Endothelial cell of umbilical vein (primary cell): ENCODE results near the gene CTSL. TPM values are rescaled to one million over a fixed set of nuclear protein-coding genes. Genes with fewer than 3 reads are reported as not detected.

Experiments used
- BruUV-seq: library from RNA; stranded (reverse); fragments of 400-500 nt; replicated peaks from 2 replicates; lab custom pipeline; 2021; lab: Mats Ljungman, UMichigan
- CTCF ChIA-PET: fragments of 300-600, 350-600 bp; sonication (Branson Sonifier 250); formaldehyde crosslinking; loops from one replicate; lab custom pipeline; 2021; ENCODE audit warnings: antibody characterized with exemption, inconsistent platforms; lab: Charles Lee
- POLR2A ChIA-PET: fragments of 300-600, 350-600 bp; sonication (Branson Sonifier 250); formaldehyde crosslinking; loops from one replicate; lab custom pipeline; 2021; ENCODE audit warnings: antibody characterized with exemption, inconsistent platforms; lab: Charles Lee
- DNase-seq: peaks from one replicate; pipeline ENCODE4 v3.0.0-alpha.2; 2011; ENCODE audit warnings: low read depth, low spot score
- FAIRE-seq: peaks from 2 replicates; lab custom pipeline; 2011; peaks lifted over from hg19 to GRCh38; lab: Jason Lieb, UNC
- H2AFZ ChIP-seq: 2 replicates; pipeline ENCODE4 v1.6.0; 2012; ENCODE audit warnings: low read depth, low read length, control low read depth, inconsistent platforms
- H3K27ac ChIP-seq: 2 replicates; pipeline ENCODE4 v1.5.1; 2011; ENCODE audit warnings: low read depth, mild to moderate bottlenecking, control low read depth, low read length, moderate library complexity; ENCODE audit not compliant: insufficient read depth
- H3K27me3 ChIP-seq, 2 experiments: 2 replicates each; pipeline versions ENCODE4 v1.6.0 to v1.6.1; 2011; ENCODE audit warnings: low read length in 2 of 2, mixed read lengths in 1 of 2; ENCODE audit not compliant: control insufficient read depth in 2 of 2, insufficient read depth in 2 of 2
- H3K36me3 ChIP-seq, 2 experiments: 2 replicates in 1 of 2; 3 replicates in 1 of 2; pipeline ENCODE4 v1.5.1; 2011; ENCODE audit warnings: low read length in 2 of 2, mild to moderate bottlenecking in 1 of 2, moderate library complexity in 1 of 2; ENCODE audit not compliant: control insufficient read depth in 2 of 2, insufficient read depth in 2 of 2; ENCODE audit errors: extremely low read depth in 1 of 2
- H3K4me1 ChIP-seq: 3 replicates; pipeline ENCODE4 v1.5.1; 2011; ENCODE audit warnings: mild to moderate bottlenecking, low read length; ENCODE audit not compliant: control insufficient read depth, insufficient read depth; ENCODE audit errors: extremely low read depth
- H3K4me2 ChIP-seq: 2 replicates; pipeline ENCODE4 v1.6.1; 2011; ENCODE audit warnings: low read length, control low read depth, mixed read lengths; ENCODE audit not compliant: insufficient read depth
- H3K4me3 ChIP-seq, 3 experiments: fragments of 200-600 bp in 1 of 3; sonication (generic), shearing (Covaris generic) in 1 of 3; replicated peaks in 1 of 3; 2 replicates each; pipeline ENCODE4 v1.5.1; 2011 to 2016; ENCODE audit warnings: control low read depth in 3 of 3, low read length in 3 of 3, mild to moderate bottlenecking in 2 of 3, inconsistent platforms in 1 of 3, low read depth in 1 of 3, moderate library complexity in 1 of 3; ENCODE audit not compliant: insufficient read depth in 1 of 3
- H3K79me2 ChIP-seq: 2 replicates; pipeline ENCODE4 v1.6.0; 2012; ENCODE audit warnings: low read length, inconsistent platforms; ENCODE audit not compliant: control insufficient read depth, insufficient read depth
- H3K9ac ChIP-seq: replicated peaks from 2 replicates; pipeline ENCODE3; 2011; ENCODE audit warnings: low read length, control low read depth; ENCODE audit not compliant: insufficient read depth; ENCODE audit errors: extremely low read depth
- H3K9me1 ChIP-seq: replicated peaks from 3 replicates; pipeline ENCODE4 v1.6.0; 2011; ENCODE audit warnings: mild to moderate bottlenecking, low read length; ENCODE audit not compliant: control insufficient read depth, insufficient read depth; ENCODE audit errors: extremely low read depth
- H3K9me3 ChIP-seq: replicated peaks from 2 replicates; pipeline ENCODE4 v1.5.1; 2012; ENCODE audit warnings: low read length, inconsistent platforms; ENCODE audit not compliant: control insufficient read depth, insufficient read depth
- H4K20me1 ChIP-seq: replicated peaks from 2 replicates; pipeline ENCODE3; 2011; ENCODE audit warnings: mild to moderate bottlenecking, low read length; ENCODE audit not compliant: control insufficient read depth, insufficient read depth; ENCODE audit errors: extremely low read depth
- EZH2 ChIP-seq: IDR thresholded peaks from 2 replicates; pipeline ENCODE4 v1.6.1; 2012; ENCODE audit warnings: borderline replicate concordance, low read depth, mild to moderate bottlenecking, moderate library complexity, low read length, inconsistent platforms; ENCODE audit not compliant: severe bottlenecking
- FOS ChIP-seq: IDR thresholded peaks from 2 replicates; pipeline ENCODE4 v1.6.1; 2011; ENCODE audit warnings: mild to moderate bottlenecking, low read length, moderate library complexity, borderline replicate concordance; ENCODE audit not compliant: insufficient read depth
- GATA2 ChIP-seq: IDR thresholded peaks from 2 replicates; pipeline ENCODE4 v1.7.0; 2011; ENCODE audit warnings: low read depth, mild to moderate bottlenecking, moderate library complexity, mixed read lengths, low read length; ENCODE audit not compliant: insufficient read length, insufficient read depth
- JUN ChIP-seq: IDR thresholded peaks from 2 replicates; pipeline ENCODE4 v1.6.1; 2011; ENCODE audit warnings: borderline replicate concordance, low read depth; ENCODE audit not compliant: insufficient read length, insufficient read depth
- MYC ChIP-seq: IDR thresholded peaks from one replicate; pipeline ENCODE4 v1.6.1; 2011; ENCODE audit warnings: mild to moderate bottlenecking, low read depth, low read length
- POLR2A ChIP-seq: IDR thresholded peaks from 2 replicates; pipeline ENCODE4 v1.6.1; 2012; ENCODE audit warnings: low read depth, mild to moderate bottlenecking, control low read depth, low read length
- POLR2AphosphoS5 ChIP-seq: IDR thresholded peaks from 2 replicates; pipeline ENCODE4 v1.6.1; 2012; ENCODE audit warnings: low read depth, mild to moderate bottlenecking, control low read depth, low read length, moderate library complexity; ENCODE audit not compliant: insufficient read depth
- dilution Hi-C: fragments of 300-500 bp; cut with MboI; formaldehyde crosslinking; loops from one replicate; pipeline ENCODE4 v1.15.0; 2019; ENCODE audit warnings: low sequenced_read_pairs; ENCODE audit not compliant: extremely low pct_ligation_motif_present
- intact Hi-C: fragments of 100-400 bp; cut with micrococcal nuclease; formaldehyde crosslinking; loops from one replicate; pipeline ENCODE4 v1.10.0; 2022
- polyA plus RNA-seq, 4 experiments: library from polyadenylated mRNA; depleted of rRNA in 3 of 4; stranded (reverse) in 3 of 4; unstranded in 1 of 4; fragments of >200 nt; gene quantifications; 2 replicates each; pipeline versions ENCODE4 v1.2.1 to v1.2.3, GENCODE V29; 2011 to 2012; ENCODE audit warnings: missing spikeins in 1 of 4
- total RNA-seq: library from RNA; stranded (reverse); gene quantifications from 2 replicates; pipeline ENCODE4 v1.2.3, GENCODE V29; 2021
- TF ChIP-seq, protein P1 (sequence below): IDR thresholded peaks from 2 replicates; pipeline ENCODE4 v1.6.1; 2011; ENCODE audit not compliant: insufficient read depth, insufficient read length
- TF ChIP-seq, protein P2 (sequence below), 2 donors: IDR thresholded peaks; 1 replicate in 1 of 2; 2 replicates in 1 of 2; pipeline ENCODE4 v1.5.1; 2011; ENCODE audit warnings: low read length in 2 of 2, mild to moderate bottlenecking in 2 of 2, moderate library complexity in 2 of 2, control low read depth in 1 of 2, inconsistent platforms in 1 of 2, low read depth in 1 of 2; ENCODE audit not compliant: insufficient read depth in 1 of 2; ENCODE audit errors: extremely low read depth in 1 of 2

The CTSL gene
- total and polyA plus RNA-seq, 2 donors (not counting 3 experiments of a cell fraction or from before 2014, with no cell fraction given): 98.4 to 107 TPM

DNA sequence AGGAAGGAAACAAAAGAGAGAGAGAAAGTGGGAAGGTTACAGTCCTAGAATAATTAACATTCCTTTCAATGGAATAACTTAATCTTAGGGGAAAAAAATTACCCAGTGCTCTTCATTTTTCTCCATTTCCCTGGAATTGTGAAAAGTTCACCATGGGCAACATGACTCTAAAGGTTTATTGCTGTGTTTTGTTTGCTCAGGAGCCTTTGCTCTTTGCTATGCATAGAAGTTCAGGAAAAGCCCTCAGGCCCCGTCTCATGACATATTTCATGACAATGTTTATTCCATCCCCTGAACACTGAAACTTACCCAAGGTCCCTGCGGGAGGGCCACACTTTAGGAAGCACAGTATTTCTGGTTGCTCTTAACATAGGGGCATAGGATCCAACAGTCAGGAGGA is 9.8 kb upstream of the CTSL start:
- dilution Hi-C loops: no loop called here
- CTCF ChIA-PET: interaction anchor here (1.5 kb wide), 1 partner anchor 10 kb away, joined by 7 read pairs; the partner anchor contains the start of gene CTSL

More for the DNA sequence above, 9.8 kb upstream of the CTSL start:
- intact Hi-C loops: loop anchor here (10.0 kb wide), 1 partner anchor 669 kb away; the partner anchor contains the start of gene SPIN1
- H3K4me3 ChIP-seq: no peak overlapping the region
- TF ChIP-seq, protein P1, sequence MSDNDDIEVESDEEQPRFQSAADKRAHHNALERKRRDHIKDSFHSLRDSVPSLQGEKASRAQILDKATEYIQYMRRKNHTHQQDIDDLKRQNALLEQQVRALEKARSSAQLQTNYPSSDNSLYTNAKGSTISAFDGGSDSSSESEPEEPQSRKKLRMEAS: no peak
- TF ChIP-seq EZH2 (no peak), POLR2AphosphoS5 (no peak), POLR2A (no peak), FOS (no peak), JUN (no peak), GATA2 (no peak), MYC (no peak)
- TF ChIP-seq, protein P2, sequence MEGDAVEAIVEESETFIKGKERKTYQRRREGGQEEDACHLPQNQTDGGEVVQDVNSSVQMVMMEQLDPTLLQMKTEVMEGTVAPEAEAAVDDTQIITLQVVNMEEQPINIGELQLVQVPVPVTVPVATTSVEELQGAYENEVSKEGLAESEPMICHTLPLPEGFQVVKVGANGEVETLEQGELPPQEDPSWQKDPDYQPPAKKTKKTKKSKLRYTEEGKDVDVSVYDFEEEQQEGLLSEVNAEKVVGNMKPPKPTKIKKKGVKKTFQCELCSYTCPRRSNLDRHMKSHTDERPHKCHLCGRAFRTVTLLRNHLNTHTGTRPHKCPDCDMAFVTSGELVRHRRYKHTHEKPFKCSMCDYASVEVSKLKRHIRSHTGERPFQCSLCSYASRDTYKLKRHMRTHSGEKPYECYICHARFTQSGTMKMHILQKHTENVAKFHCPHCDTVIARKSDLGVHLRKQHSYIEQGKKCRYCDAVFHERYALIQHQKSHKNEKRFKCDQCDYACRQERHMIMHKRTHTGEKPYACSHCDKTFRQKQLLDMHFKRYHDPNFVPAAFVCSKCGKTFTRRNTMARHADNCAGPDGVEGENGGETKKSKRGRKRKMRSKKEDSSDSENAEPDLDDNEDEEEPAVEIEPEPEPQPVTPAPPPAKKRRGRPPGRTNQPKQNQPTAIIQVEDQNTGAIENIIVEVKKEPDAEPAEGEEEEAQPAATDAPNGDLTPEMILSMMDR (IDR thresholded peaks at IDR 0.05; ENCODE audit: extremely low read depth in 1 of 2, insufficient read depth in 1 of 2, low read depth in 1 of 2, low read length in 2 of 2): no peak
- H3K9ac ChIP-seq: no peak overlapping the region
- H3K27ac ChIP-seq: no peak overlapping the region
- H4K20me1 ChIP-seq: no peaks in the 10 kb centered on the region
- H3K4me2 ChIP-seq: no peak overlapping the region
- H2AFZ ChIP-seq: no peak overlapping the region
- DNase-seq (peak; percentile 52), FAIRE-seq (peak; percentile 76)
- no peaks in the 10 kb centered on the region for H3K79me2 ChIP-seq
- POLR2A ChIA-PET: no interaction called here
- no peaks in the 10 kb centered on the region for H3K36me3 ChIP-seq
- no peaks in the 10 kb centered on the region for H3K9me1 ChIP-seq
- H3K9me3 ChIP-seq: no peaks in the 10 kb centered on the region
- H3K27me3 ChIP-seq: no peaks in the 10 kb centered on the region
- peaks cover 29% of the 10 kb centered on the region for H3K4me1 ChIP-seq
- BruUV-seq: no TSS peak
